Measurements from ENCODE around the gene IP6K1.

GRCh38 chr3:49759226-49759625 lies 27.1 kb downstream of the IP6K1 start:
- TF ChIP-seq, protein P1, sequence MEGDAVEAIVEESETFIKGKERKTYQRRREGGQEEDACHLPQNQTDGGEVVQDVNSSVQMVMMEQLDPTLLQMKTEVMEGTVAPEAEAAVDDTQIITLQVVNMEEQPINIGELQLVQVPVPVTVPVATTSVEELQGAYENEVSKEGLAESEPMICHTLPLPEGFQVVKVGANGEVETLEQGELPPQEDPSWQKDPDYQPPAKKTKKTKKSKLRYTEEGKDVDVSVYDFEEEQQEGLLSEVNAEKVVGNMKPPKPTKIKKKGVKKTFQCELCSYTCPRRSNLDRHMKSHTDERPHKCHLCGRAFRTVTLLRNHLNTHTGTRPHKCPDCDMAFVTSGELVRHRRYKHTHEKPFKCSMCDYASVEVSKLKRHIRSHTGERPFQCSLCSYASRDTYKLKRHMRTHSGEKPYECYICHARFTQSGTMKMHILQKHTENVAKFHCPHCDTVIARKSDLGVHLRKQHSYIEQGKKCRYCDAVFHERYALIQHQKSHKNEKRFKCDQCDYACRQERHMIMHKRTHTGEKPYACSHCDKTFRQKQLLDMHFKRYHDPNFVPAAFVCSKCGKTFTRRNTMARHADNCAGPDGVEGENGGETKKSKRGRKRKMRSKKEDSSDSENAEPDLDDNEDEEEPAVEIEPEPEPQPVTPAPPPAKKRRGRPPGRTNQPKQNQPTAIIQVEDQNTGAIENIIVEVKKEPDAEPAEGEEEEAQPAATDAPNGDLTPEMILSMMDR (IDR thresholded peaks at IDR 0.05), result no peak
- TF ChIP-seq POLR2A (IDR thresholded peaks at IDR 0.05), result no peak

Data from sigmoid colon (tissue), 3 donors.